HFF-Myc (cell line): ENCODE results near the gene PPP1CA.

ENCODE experiments used
- DNase-seq: peaks from one replicate; pipeline ENCODE4 v3.0.0-alpha.2; 2011; ENCODE audit warnings: low read depth; ENCODE audit errors: extremely low read depth
- H3K4me3 ChIP-seq: replicated peaks from 2 replicates; pipeline ENCODE4 v1.5.1; 2011; ENCODE audit warnings: low read depth, mild to moderate bottlenecking, control low read depth, low read length
- TF ChIP-seq, protein P1 (sequence below): IDR thresholded peaks from 2 replicates; pipeline ENCODE4 v1.5.1; 2012; ENCODE audit warnings: mild to moderate bottlenecking, low read depth, low read length, control low read depth; ENCODE audit errors: missing control alignments

PPP1CA gene

DNA sequence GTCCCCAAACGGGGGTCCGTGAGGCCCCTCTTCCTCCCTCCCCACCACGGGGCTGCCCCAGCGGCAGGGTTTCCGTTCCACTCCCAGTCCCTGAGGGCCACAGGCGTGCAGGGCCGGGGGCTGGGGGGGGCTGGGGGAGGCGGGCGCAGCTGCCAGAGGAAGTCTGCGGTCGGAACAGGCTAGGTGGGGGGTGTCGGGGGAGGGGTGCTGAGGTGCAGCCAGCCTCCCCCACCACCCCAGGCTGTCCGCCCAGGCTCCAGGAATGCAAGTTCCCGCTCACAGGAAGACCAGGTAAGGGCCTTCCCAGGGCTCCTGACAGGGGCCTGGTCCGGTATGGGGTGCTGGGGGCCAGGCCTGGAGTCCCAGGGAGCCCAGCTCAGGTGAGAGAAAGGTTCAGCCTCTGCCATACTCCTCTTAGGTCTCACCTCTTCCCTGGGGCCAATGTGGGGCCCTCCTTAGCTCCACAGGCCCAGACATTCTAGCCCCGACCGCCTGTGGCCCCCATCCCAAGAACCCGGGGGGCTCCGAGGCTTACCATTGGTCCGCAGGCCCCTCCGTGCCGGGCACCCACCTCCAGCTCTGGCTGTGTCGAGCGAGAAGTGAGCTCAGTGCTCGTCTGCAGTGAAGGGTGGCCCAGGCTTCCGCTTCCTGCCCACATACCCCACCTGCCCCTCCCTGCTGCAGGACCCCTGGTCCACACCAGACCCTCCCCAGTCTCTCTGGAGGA is 35.6 kb upstream of the PPP1CA start, which contains the start of gene PTPRCAP:
PTPRCAP (minus strand) TSS at position 601 of the 727 bp plus-strand sequence; CDS start at position 538, 63 bp downstream.
- TF ChIP-seq, protein P1, sequence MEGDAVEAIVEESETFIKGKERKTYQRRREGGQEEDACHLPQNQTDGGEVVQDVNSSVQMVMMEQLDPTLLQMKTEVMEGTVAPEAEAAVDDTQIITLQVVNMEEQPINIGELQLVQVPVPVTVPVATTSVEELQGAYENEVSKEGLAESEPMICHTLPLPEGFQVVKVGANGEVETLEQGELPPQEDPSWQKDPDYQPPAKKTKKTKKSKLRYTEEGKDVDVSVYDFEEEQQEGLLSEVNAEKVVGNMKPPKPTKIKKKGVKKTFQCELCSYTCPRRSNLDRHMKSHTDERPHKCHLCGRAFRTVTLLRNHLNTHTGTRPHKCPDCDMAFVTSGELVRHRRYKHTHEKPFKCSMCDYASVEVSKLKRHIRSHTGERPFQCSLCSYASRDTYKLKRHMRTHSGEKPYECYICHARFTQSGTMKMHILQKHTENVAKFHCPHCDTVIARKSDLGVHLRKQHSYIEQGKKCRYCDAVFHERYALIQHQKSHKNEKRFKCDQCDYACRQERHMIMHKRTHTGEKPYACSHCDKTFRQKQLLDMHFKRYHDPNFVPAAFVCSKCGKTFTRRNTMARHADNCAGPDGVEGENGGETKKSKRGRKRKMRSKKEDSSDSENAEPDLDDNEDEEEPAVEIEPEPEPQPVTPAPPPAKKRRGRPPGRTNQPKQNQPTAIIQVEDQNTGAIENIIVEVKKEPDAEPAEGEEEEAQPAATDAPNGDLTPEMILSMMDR = no peak
- no peak for DNase-seq
- H3K4me3 ChIP-seq = no peak within 1 kb of the TSS

DNA sequence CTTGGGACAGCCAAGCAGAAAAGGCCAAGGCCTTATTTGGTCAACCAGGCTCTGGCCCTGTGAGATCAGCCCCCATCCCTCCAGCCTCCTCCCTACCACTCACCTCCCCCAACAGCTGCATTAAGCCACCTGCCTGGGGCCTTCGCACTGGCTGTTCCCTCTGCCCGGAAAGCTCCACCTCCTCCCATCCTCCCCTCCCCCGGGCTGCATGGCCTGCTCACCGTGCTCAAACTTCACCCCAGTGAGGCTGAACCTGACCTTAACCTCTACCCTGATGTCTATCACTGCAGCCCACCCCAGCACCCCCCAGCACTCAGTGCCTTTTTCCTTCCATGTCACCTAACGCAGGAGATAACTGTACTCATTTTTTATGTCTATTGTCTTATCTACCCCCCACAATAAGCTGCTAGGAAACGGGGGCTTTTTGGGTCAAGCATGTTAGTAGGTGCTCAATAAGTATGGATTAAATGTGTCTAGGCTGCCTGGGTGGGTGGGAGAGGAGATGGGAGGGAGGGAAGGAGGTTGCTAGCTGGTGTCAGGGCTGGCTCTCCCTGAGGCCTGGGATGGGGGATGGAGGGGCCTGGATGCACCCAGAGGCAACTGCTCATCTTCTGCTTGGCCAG is 34.9 kb upstream of the PPP1CA start:
- DNase-seq = no peak
- TF ChIP-seq, protein P1 = no peak
- H3K4me3 ChIP-seq = no peak overlapping the region

DNA sequence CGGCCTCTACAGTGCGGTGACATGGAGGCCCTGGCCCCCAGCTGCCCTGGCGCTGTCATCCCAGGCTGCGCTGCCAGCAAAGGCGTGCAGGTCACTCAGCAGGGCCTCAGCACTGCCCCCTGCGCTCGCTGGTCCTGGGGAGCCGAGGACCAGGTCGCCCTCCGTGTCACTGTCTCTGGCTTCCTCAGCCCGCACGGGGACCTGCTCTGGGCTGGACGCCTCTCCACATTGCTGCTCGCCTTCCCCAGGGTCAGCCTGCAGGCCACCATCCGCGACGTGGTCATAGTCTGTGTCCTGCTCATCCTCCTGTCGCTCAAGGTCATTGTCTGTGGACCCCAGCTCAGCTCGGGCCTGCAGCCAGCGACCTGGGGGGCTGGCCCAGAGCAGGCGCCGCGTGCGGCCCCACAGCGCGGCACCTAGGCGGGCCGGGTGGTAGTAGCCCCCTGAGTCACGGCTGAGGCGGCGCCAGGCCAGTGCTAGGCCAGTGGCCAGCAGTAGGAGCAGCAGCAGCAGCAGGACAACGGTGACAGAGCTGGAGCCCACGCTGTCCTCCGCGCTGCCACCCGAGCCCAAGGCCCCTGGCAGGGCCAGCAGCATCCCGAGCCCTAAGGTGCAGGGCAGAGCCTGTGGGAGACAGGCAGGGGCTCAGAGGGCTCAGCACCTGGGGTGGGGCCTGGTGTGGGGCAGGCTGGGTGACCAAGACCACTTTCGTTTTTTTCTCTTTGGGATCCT is 34.2 kb upstream of the PPP1CA start:
- no peak for DNase-seq
- TF ChIP-seq, protein P1 = no peak
- no peak overlapping the region for H3K4me3 ChIP-seq

DNA sequence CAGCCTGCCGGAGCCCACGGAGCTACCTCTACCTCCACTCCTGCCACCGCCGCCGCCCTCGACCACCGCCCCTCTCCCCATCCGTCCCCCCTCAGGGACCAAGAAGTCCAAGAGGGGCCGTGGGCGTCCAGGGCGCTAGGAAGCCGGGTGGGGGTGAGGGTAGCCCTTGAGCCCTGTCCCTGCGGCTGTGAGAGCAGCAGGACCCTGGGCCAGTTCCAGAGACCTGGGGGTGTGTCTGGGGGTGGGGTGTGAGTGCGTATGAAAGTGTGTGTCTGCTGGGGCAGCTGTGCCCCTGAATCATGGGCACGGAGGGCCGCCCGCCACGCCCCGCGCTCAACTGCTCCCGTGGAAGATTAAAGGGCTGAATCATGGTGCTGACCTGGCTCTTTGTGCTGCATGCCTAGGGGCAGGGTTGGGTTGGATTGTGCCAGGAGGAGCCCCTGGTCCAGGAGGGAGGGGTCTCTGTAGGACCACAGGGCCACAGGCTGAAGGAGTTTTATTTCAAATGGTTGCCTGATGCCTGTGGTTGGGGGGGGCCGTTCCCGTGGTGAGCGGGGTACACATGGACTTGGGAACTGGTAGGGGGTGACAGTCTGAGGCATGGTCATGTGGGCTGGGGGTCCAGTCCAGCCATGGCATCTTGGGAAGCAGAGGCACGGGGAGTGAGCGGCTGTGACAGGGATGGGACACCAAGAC is 33.5 kb upstream of the PPP1CA start:
- DNase-seq = no peak
- TF ChIP-seq, protein P1 = no peak
- no peak overlapping the region for H3K4me3 ChIP-seq

DNA sequence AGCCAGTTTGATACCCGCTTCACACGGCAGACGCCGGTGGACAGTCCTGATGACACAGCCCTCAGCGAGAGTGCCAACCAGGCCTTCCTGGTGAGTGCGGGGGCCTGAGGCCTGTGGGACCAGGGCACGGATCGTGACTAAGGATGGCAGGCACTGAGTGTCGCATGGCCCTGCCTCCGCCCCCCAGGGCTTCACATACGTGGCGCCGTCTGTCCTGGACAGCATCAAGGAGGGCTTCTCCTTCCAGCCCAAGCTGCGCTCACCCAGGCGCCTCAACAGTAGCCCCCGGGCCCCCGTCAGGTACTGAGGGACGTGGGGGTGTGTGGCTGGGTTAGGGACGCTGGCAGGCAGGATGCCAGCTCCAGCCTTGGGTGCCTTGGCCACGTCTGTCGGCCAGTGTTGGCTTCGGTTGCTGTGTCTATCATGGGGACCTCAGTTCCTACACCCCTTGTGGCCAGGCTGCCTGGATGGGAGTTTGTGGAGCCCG is 32.8 kb upstream of the PPP1CA start:
- no peak for DNase-seq
- TF ChIP-seq, protein P1 = no peak
- no peak overlapping the region for H3K4me3 ChIP-seq
